ENCODE measurements around the gene FAIM2. TPM values are rescaled to one million over a fixed set of nuclear protein-coding genes. Genes with fewer than 3 reads are reported as not detected.

Gene FAIM2
- total RNA-seq, 1 experiment from 2014 or later = 0.22 TPM

- TF ChIP-seq ZNF281 (CRISPR knock-in tag; IDR thresholded peaks at IDR 0.05) (no peak), SP1 (CRISPR knock-in tag; conservative IDR thresholded peaks at IDR 0.05) (no peak)
- TF ChIP-seq, protein P1, sequence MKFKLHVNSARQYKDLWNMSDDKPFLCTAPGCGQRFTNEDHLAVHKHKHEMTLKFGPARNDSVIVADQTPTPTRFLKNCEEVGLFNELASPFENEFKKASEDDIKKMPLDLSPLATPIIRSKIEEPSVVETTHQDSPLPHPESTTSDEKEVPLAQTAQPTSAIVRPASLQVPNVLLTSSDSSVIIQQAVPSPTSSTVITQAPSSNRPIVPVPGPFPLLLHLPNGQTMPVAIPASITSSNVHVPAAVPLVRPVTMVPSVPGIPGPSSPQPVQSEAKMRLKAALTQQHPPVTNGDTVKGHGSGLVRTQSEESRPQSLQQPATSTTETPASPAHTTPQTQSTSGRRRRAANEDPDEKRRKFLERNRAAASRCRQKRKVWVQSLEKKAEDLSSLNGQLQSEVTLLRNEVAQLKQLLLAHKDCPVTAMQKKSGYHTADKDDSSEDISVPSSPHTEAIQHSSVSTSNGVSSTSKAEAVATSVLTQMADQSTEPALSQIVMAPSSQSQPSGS (CRISPR knock-in tag; IDR thresholded peaks at IDR 0.05; ENCODE audit: borderline replicate concordance, low read depth) = no peak
Measured at GRCh38 chr12:49865782-49866135, 37.9 kb downstream of the FAIM2 start (continued).

DNA sequence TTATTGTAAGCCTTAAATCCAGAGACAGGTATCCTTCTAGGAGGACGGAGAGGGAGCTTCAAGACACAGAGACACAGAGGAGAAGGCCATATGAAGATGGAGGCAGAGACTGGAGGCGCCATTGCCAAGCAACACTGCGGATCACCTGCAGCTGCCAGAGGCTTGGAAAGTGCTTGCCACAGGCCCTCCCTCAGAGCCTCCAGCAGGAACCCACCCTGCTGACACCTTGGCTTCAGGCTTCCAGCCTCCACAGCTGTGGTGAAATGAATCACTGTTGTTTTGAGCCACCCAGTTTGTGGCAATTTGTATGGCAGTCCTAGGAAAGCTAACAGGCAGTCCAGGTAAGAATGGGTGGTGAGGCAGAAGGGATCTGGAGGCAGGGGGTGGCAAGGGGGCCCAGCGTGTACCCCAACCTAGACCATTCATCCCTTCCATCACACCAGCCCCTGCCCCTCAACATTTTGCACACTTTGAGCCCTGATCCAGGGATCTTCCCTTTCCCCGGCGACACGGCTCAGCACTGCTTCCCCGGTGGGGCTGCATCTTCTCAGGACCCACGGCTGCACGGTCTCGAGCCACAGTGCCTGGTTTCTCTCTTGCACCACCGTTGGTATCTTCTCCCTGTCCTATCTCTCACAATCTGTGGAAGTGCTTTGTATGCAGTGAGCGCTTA is 38.5 kb downstream of the FAIM2 start:
- no peak overlapping the region for H3K4me3 Mint-ChIP-seq
- CTCF ChIA-PET = interaction anchor here (0.6 to 9.5 kb wide), 6 partner anchors 21 to 217 kb away, joined by 3 to 99 read pairs (median 15); partner anchors contain the start of gene BCDIN3D
- H3K27me3 Mint-ChIP-seq (ENCODE audit: low read depth) = peaks cover 10% of the 10 kb centered on the region
- DNase-seq (ENCODE audit: low spot score) (no peak), ATAC-seq (no peak)
- H3K4me1 Mint-ChIP-seq = peaks cover 9% of the 10 kb centered on the region
- peaks cover under 1% of the 10 kb centered on the region; the same call in 1 of the 2 replicates for H3K36me3 Mint-ChIP-seq
- POLR2A ChIA-PET = no interaction called here
- peaks cover under 1% of the 10 kb centered on the region; the same call in 1 of the 2 replicates for H3K9me3 Mint-ChIP-seq
- no peak overlapping the region for H3K27ac Mint-ChIP-seq
- TF ChIP-seq ATF3 (CRISPR knock-in tag; conservative IDR thresholded peaks at IDR 0.05) = no peak
- TF ChIP-seq, protein P1 (CRISPR knock-in tag; IDR thresholded peaks at IDR 0.05; ENCODE audit: borderline replicate concordance, low read depth) = no peak
- no peak for TF ChIP-seq TEAD1 (CRISPR knock-in tag; IDR thresholded peaks at IDR 0.05)
- TF ChIP-seq CREB1 (CRISPR knock-in tag; IDR thresholded peaks at IDR 0.05) = no peak
- TF ChIP-seq GABPB1 (CRISPR knock-in tag; IDR thresholded peaks at IDR 0.05) = no peak
- no peak for TF ChIP-seq OVOL2 (CRISPR knock-in tag; IDR thresholded peaks at IDR 0.05; ENCODE audit: borderline replicate concordance)
- no peak for TF ChIP-seq ZNF423 (CRISPR knock-in tag; IDR thresholded peaks at IDR 0.05)
- TF ChIP-seq, protein P2, sequence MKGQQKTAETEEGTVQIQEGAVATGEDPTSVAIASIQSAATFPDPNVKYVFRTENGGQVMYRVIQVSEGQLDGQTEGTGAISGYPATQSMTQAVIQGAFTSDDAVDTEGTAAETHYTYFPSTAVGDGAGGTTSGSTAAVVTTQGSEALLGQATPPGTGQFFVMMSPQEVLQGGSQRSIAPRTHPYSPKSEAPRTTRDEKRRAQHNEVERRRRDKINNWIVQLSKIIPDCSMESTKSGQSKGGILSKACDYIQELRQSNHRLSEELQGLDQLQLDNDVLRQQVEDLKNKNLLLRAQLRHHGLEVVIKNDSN (CRISPR knock-in tag; IDR thresholded peaks at IDR 0.05) = no peak
- TF ChIP-seq CDX4 (CRISPR knock-in tag; IDR thresholded peaks at IDR 0.05; ENCODE audit: borderline replicate concordance) = no peak
- no peak for TF ChIP-seq CREM (CRISPR knock-in tag; IDR thresholded peaks at IDR 0.05)
- TF ChIP-seq ZNF281 (CRISPR knock-in tag; IDR thresholded peaks at IDR 0.05) = no peak
- TF ChIP-seq, protein P3, sequence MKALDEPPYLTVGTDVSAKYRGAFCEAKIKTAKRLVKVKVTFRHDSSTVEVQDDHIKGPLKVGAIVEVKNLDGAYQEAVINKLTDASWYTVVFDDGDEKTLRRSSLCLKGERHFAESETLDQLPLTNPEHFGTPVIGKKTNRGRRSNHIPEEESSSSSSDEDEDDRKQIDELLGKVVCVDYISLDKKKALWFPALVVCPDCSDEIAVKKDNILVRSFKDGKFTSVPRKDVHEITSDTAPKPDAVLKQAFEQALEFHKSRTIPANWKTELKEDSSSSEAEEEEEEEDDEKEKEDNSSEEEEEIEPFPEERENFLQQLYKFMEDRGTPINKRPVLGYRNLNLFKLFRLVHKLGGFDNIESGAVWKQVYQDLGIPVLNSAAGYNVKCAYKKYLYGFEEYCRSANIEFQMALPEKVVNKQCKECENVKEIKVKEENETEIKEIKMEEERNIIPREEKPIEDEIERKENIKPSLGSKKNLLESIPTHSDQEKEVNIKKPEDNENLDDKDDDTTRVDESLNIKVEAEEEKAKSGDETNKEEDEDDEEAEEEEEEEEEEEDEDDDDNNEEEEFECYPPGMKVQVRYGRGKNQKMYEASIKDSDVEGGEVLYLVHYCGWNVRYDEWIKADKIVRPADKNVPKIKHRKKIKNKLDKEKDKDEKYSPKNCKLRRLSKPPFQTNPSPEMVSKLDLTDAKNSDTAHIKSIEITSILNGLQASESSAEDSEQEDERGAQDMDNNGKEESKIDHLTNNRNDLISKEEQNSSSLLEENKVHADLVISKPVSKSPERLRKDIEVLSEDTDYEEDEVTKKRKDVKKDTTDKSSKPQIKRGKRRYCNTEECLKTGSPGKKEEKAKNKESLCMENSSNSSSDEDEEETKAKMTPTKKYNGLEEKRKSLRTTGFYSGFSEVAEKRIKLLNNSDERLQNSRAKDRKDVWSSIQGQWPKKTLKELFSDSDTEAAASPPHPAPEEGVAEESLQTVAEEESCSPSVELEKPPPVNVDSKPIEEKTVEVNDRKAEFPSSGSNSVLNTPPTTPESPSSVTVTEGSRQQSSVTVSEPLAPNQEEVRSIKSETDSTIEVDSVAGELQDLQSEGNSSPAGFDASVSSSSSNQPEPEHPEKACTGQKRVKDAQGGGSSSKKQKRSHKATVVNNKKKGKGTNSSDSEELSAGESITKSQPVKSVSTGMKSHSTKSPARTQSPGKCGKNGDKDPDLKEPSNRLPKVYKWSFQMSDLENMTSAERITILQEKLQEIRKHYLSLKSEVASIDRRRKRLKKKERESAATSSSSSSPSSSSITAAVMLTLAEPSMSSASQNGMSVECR (CRISPR knock-in tag; IDR thresholded peaks at IDR 0.05; ENCODE audit: borderline replicate concordance) = no peak
- no peak for TF ChIP-seq MXD4 (CRISPR knock-in tag; IDR thresholded peaks at IDR 0.05; ENCODE audit: borderline replicate concordance)
- TF ChIP-seq ZNF138 (CRISPR knock-in tag; conservative IDR thresholded peaks at IDR 0.05) = no peak
- TF ChIP-seq NR1H2 (CRISPR knock-in tag; IDR thresholded peaks at IDR 0.05) = no peak
- no peak for TF ChIP-seq PRRX2 (CRISPR knock-in tag; IDR thresholded peaks at IDR 0.05)
- no peak for TF ChIP-seq ZNF512 (CRISPR knock-in tag; IDR thresholded peaks at IDR 0.05; ENCODE audit: borderline replicate concordance)
